Measurements from ENCODE around the gene ANKRD18B. TPM values are rescaled to one million over a fixed set of nuclear protein-coding genes. Genes with fewer than 3 reads are reported as not detected.
"Not testable (repeated sequence)": the region's sequence is repeated elsewhere in the genome, so short reads cannot be mapped to it uniquely, and the experiment has no call there.

ANKRD18B gene
- total RNA-seq, 1 experiment from 2014 or later = not detected

GRCh38 chr9:33611358-33611757 is 87.3 kb downstream of the ANKRD18B start:
- DNase-seq (ENCODE audit: low spot score) = no peak

GRCh38 chr9:33612410-33612809 is 88.4 kb downstream of the ANKRD18B start:
- not testable (repeated sequence) for DNase-seq (ENCODE audit: low spot score)

DNA sequence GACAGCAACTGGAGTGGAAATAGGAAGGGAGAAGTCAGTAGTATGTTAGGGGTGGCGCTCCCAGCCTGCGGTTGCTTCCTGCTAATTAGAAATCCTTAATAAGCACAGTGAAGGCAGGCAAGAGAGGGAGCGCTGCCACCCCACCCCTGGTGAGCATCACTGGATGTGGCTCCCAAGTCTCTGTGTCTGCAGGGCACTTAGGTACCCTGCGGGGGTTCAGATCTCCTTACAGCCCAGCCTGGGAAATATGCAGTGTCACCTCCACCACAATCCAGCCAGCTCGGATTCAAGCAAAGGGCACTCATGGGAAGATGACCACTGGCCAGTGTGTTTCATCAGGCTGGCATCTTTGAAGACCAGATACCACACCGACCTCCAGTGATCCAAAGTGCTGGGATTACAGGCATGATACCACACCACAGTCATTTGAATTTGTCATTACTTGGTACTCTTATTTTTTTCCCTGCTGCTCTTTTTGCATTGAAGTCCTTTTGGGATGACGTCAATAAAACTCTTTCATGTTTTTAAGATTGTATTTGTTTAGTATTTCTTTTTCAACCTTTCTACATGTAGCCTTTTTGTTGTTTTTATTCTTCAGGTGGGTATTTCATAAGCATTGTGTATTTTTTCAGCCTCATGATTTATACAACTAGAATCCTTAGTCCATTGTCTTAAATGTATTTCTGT is 90.1 kb downstream of the ANKRD18B start:
- no peak for DNase-seq (ENCODE audit: low spot score)

DNA sequence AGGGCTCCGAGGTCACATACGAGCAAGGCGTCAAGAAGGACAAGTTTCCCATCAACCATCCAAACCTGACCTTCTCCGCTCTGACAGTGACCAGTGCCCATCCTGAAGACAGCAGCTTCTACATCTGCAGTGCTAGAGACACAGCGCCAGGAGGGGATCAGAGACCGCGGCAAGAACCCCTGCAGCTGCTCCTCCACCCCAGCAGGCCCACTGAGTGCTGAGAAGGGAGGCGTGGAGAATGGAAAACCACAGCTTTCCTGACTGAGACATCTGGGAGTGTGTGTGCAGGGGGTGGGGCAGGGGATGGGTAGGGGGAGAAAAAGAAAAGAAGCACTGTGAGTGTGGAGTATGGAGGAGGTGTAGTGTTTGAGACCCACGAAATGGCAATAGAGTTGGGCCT is 94.3 kb downstream of the ANKRD18B start:
- DNase-seq (ENCODE audit: low spot score) = not testable (repeated sequence)

DNA sequence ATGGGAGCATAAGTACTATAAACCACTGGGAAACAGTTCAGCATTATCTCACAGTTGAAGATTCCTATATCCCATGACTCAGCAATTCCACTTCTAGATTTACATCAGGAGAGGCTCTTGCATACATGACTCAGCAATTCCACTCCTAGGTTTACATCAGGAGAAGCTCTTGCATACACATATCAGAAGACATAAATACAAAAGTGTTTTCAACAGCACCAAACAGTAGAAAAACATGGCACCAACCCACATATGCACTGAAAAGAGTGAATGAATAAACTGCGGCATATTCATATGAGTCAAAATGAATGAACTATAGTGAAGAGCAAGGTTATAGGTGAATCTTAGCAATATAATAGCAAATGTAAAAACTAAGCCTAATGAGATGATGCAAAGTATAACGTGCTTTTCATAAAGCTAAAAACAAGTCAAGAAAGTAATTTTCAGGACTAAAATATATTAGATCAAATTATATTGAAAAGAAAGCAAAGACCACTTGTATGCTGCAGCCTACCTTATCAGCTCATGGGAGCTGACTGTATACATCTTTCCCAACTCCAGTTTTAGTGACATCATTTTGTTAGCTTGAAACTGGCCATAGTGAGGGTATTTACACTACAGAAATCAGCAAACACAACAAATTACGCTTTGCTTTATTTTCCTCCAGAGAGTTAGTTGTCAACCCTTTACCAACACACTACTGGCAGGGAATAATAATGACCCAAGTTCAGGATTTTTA is 95.8 kb downstream of the ANKRD18B start:
- peak; percentile 28 for DNase-seq (ENCODE audit: low spot score)

- no peak for DNase-seq (ENCODE audit: low spot score)
These were observed 96.8 kb downstream of the ANKRD18B start for GRCh38 chr9:33620738-33621439.

Small RNAs within 50 kb of the gene (small RNA-seq; reads per million reads assigned to genes)
- gene AL139008.1 (not detected), gene PRSS3P4 (not detected)

Other genes with a start within 250 kb of the ANKRD18B start
- 15.2 and 18.2 TPM in 2 replicates for gene NFX1, start 233.7 kb upstream of the ANKRD18B start, total RNA-seq (2014; rRNA removed; shearing (Covaris generic))
- gene AQP7, start 121.7 kb upstream of the ANKRD18B start, total RNA-seq (2014; rRNA removed; shearing (Covaris generic)) = 0.21 and 0.58 TPM in 2 replicates
- gene AQP3, start 76.7 kb upstream of the ANKRD18B start, total RNA-seq (2014; rRNA removed; shearing (Covaris generic)) = 82.7 and 116 TPM in 2 replicates
- 53.5 and 54.4 TPM in 2 replicates for gene NOL6, start 50.3 kb upstream of the ANKRD18B start, total RNA-seq (2014; rRNA removed; shearing (Covaris generic))

Data from HT-29 (cell line).